ENCODE data around the gene CBLN3.

CBLN3 gene

DNA sequence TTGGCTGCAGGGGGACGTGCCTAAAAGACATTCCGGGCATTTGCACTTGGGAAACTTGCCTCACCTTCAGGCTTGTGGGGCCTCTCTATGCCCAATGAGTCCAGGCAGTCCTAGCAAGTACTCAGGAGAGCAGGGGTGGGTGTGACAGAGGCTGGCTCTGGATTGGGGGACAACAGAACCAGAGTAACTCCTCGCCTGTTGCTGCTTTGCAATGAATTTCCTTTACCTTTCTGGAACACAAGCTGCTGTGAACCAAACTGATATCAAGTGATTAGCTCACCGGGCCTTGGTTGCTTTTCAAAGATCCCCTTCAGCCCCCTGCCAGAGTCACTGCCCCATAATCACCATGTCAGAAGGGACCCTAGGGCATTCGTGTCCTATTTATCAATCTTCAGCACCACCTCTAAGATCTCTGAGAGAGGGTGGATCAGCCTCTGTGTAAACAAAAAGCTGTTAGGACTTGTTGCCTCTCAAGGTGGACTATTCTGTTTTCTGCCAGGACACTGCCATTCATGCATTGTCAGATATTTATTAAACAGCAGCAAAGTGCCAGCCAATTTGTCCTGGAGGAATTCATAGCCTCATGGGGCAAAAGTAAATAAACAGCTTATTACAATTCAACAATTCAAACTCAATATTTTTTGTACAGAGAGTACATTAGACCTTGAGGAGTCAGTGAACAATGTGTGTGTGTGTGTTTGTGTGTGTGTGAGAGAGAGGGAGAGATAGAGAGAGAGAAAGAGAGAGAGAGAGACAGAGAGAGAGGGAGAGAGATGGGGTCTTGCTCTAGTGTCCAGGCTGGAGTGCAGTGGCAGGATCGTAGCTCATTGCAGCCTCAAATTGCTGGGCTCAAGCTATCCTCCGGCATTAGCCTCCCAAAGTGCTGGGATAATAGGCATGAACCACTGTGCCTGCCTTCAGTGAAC is 50.2 kb downstream of the CBLN3 start:
- DNase-seq, result no peak

DNA sequence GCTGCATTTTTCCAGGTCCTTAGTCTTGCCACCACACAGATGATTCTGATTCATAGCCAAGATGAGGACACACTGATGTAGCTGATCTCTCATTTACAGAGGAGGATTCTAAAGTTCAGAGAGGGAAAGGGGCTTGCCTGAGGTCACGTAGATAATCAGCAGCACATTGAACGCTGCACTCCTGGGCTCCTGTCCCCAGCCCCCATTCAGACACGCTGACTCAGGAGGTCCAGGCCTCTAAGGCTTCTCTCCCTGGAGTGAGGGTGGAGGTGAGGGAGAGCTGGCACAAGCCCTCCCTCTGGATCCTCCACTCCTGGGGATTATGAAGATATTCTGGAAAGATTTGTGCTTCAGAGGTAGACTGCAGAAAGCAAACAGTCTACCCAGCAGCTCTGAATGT is 51.1 kb downstream of the CBLN3 start:
- no peak for DNase-seq

DNA sequence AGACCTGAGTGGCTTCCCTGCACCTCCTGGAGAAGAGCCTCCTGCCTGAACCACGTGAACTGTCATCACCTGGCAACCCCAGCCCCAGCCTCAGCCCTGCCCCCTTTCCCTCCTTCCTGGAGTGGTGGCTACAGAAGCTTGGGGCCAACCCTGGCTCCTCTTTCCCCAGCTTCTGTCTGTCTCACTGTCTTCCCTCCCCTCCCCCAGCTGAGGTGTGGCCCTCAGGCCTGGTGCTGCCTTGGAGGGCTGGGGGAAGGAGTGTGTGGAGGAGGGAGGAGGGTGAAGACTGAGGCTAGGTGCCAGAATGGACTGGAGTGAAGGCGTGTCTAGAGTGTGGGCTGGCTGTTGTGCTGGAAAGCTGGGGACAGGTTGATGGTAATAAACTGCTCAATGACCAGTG is 51.8 kb downstream of the CBLN3 start:
- no peak for DNase-seq

DNA sequence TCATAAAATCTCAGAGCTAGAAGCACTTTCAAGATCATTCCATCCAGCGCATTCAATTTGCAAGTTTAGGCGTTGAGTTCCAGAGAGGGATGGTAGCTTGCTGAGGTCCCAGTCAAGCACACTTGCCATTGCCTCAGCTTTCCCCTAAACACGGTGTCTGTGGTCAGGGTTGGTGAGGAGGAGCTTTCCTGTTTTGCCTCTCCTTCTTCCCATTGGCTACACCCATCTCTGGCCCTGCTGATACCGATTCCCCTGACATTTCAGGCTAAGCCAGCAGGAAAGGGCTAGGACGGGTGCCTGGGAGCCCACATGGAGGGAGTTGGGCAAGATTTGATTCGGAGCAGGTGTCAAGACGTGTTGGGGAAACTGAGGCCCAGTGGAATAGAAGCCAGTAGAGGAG is 52.3 kb downstream of the CBLN3 start:
- DNase-seq, result no peak
